DOHH2 (cell line): ENCODE data around the gene PCDHA7.
"Not testable (repeated sequence)": the region's sequence is repeated elsewhere in the genome, so short reads cannot be mapped to it uniquely, and the experiment has no call there.

Source experiments
- CTCF ChIP-seq: fragments of 200-600 bp; sonication (generic); IDR thresholded peaks from one replicate; pipeline ENCODE4 v1.5.1; 2014; ENCODE audit warnings: antibody characterized with exemption, mild to moderate bottlenecking, low read depth, low read length; ENCODE audit not compliant: poor library complexity, severe bottlenecking
- EZH2phosphoT487 ChIP-seq: fragments of 200-600 bp; sonication (generic); IDR thresholded peaks from 2 replicates; pipeline ENCODE4 v1.6.1; 2017; ENCODE audit warnings: borderline replicate concordance, mild to moderate bottlenecking, antibody characterized with exemption, low read length, moderate library complexity, mixed read lengths

GRCh38 chr5:140848139-140849102 is 14.4 kb downstream of the PCDHA7 start, which contains the start of gene PCDHA9:
- not testable (repeated sequence) for TF ChIP-seq EZH2phosphoT487, CTCF
